VCaP (cell line): ENCODE measurements around the gene TMEM225B.

Experiments used
- H3K27ac ChIP-seq: fragments of 450-650 bp; 2 replicates; pipeline ENCODE4 v1.5.1; 2017
- CTCF ChIP-seq: fragments of 450-650 bp; conservative IDR thresholded peaks from 2 replicates; pipeline ENCODE4 v1.5.1; 2017; ENCODE audit warnings: mild to moderate bottlenecking, moderate library complexity

The TMEM225B gene

GRCh38 chr7:99557940-99558305, 40.1 kb upstream of the TMEM225B start:
- TF ChIP-seq CTCF = no peak
- no peak overlapping the region for H3K27ac ChIP-seq

GRCh38 chr7:99558306-99559174, 39.5 kb upstream of the TMEM225B start, which contains the start of gene ZNF655:
Gene ZNF655, plus strand, starts transcription at chr7:99558642. Its CDS starts 1,918 bp downstream, at chr7:99560560.
- no peak for TF ChIP-seq CTCF
- no peak within 1 kb of the TSS for H3K27ac ChIP-seq

- no peak for TF ChIP-seq CTCF
- H3K27ac ChIP-seq = no peak overlapping the region
These were observed 38.7 kb upstream of the TMEM225B start for GRCh38 chr7:99559175-99559915.

- TF ChIP-seq CTCF = no peak
- H3K27ac ChIP-seq = no peak overlapping the region
These were observed 37.0 kb upstream of the TMEM225B start for GRCh38 chr7:99560834-99561736.

GRCh38 chr7:99561737-99562051, 36.4 kb upstream of the TMEM225B start:
- TF ChIP-seq CTCF = no peak
- H3K27ac ChIP-seq = no peak overlapping the region

GRCh38 chr7:99562114-99562784, 35.8 kb upstream of the TMEM225B start:
- no peak overlapping the region for H3K27ac ChIP-seq
- no peak for TF ChIP-seq CTCF
